ENCODE data around the gene CDH22. TPM values are rescaled to one million over a fixed set of nuclear protein-coding genes. Genes with fewer than 3 reads are reported as not detected.

The CDH22 gene
- total RNA-seq, 4 donors from 2014 or later, result 0.11 to 2.3 (median 0.76) TPM

DNA sequence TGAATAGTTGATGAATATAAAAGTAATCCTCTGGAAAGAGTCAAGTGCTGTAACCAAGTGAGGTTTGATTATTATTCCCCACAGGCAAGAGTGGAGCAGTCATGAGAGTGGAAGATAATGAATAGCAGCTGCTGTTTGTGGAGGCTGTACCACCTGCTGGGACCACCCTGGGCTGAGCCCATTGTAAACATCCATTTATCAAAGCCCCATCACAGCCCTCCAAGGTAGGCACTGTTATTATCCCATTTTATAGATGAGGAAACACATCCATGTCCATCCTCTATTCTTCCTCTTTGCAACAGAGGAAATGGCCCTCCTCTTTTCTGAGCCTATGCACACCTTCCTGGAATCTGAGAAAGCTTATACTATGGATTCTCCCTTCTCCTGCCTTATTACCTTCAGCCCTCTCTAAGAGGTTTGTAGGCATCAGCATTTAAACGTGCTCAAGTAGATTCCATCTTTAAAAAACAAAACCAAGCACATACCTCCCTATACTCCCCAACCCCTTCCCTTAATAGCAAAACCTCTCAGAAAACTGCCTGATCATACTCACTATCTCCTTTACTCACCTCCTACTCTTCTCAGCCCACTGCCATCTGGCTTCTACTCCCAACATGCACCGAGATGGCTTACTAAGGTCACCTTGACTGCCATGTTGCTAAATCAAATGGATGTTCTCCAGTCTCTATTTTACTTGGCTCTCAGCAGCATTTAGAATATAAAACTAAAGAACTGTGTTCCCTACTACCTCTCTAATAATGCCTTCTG, 37.1 kb downstream of the CDH22 start:
- no peak overlapping the region for H3K4me3 ChIP-seq
- H3K27ac ChIP-seq, result no peak overlapping the region
- no peak for TF ChIP-seq POLR2A (IDR thresholded peaks at IDR 0.05)
- TF ChIP-seq, protein P1, sequence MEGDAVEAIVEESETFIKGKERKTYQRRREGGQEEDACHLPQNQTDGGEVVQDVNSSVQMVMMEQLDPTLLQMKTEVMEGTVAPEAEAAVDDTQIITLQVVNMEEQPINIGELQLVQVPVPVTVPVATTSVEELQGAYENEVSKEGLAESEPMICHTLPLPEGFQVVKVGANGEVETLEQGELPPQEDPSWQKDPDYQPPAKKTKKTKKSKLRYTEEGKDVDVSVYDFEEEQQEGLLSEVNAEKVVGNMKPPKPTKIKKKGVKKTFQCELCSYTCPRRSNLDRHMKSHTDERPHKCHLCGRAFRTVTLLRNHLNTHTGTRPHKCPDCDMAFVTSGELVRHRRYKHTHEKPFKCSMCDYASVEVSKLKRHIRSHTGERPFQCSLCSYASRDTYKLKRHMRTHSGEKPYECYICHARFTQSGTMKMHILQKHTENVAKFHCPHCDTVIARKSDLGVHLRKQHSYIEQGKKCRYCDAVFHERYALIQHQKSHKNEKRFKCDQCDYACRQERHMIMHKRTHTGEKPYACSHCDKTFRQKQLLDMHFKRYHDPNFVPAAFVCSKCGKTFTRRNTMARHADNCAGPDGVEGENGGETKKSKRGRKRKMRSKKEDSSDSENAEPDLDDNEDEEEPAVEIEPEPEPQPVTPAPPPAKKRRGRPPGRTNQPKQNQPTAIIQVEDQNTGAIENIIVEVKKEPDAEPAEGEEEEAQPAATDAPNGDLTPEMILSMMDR (IDR thresholded peaks at IDR 0.05), result no peak
- H3K9me3 ChIP-seq, result peaks cover 0 to 9% (median 0%) of the 10 kb centered on the region in 3 donors
- DNase-seq, result no peak
- intact Hi-C loops (cut with DNase I), result no loop called here
- H3K27me3 ChIP-seq, result peaks cover 0 to 96% (median 0%) of the 10 kb centered on the region in 4 donors
- H3K4me1 ChIP-seq, result no peaks in the 10 kb centered on the region
- 64 to 78% methylated on average over 2 of the region's 2 CpGs for WGBS, 2 donors
- H3K36me3 ChIP-seq, result no peaks in the 10 kb centered on the region

DNA sequence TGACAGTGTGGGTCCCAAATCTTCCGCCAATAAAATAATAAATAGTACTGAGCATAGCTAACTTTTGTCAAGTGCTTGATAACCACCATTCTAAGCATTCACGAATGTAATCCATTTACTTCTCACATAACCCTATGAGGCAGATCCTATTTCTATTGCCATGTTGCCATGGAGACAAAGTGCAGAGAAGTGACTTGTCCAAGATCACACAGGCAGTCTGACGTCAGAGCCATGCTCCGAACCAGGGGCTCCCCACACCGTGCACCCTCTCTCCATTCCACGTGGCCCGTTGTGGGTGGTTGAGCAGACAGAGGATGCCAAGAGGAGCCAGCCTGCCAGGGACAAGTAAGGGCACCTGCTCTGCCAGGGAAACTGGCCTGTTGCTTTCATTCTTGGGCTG, 38.9 kb downstream of the CDH22 start:
- no peak for DNase-seq
- intact Hi-C loops (cut with DNase I), result no loop called here
- no peak overlapping the region for H3K27ac ChIP-seq
- peaks cover 0 to 9% (median 0%) of the 10 kb centered on the region in 3 donors for H3K9me3 ChIP-seq
- 71 to 73% methylated on average over 4 of the region's 7 CpGs for WGBS, 2 donors
- no peak for TF ChIP-seq POLR2A (IDR thresholded peaks at IDR 0.05)
- TF ChIP-seq, protein P1 (IDR thresholded peaks at IDR 0.05), result no peak
- no peaks in the 10 kb centered on the region for H3K4me1 ChIP-seq
- no peak overlapping the region for H3K4me3 ChIP-seq
- peaks cover 0 to 95% (median 0%) of the 10 kb centered on the region in 4 donors for H3K27me3 ChIP-seq
- no peaks in the 10 kb centered on the region for H3K36me3 ChIP-seq

DNA sequence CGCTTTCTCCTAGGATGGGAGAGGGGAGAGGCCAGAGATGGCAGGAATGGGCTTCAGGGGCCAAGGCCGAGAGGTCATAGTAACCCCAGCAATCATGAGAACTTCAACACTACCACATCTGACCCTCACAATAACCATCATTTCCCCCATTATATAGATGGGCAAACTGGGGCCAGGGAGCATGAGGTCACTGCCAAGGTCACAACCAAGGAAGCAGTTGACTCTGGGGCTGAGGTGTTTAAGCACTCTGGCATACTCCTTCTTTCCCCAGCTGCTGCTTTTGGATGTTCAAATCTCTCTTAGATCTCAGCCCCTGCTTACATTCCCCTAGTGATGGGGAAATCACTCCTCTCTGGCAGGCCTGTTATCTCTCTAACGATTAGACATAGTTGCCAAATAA, 39.6 kb downstream of the CDH22 start:
- intact Hi-C loops (cut with DNase I), result no loop called here
- Histone ChIP-seq H3K27me3 (peaks cover 0 to 91% (median 0%) of the 10 kb centered on the region in 4 donors), H3K4me3 (no peak overlapping the region), H3K36me3 (no peaks in the 10 kb centered on the region), H3K9me3 (peaks cover 0 to 9% (median 0%) of the 10 kb centered on the region in 3 donors), H3K4me1 (no peaks in the 10 kb centered on the region), H3K27ac (no peak overlapping the region)
- DNase-seq, result no peak
- TF ChIP-seq, protein P1 (IDR thresholded peaks at IDR 0.05), result no peak
- no peak for TF ChIP-seq POLR2A (IDR thresholded peaks at IDR 0.05)
- 67 to 75% methylated on average over 1 to 2 of the region's 3 CpGs for WGBS, 2 donors

DNA sequence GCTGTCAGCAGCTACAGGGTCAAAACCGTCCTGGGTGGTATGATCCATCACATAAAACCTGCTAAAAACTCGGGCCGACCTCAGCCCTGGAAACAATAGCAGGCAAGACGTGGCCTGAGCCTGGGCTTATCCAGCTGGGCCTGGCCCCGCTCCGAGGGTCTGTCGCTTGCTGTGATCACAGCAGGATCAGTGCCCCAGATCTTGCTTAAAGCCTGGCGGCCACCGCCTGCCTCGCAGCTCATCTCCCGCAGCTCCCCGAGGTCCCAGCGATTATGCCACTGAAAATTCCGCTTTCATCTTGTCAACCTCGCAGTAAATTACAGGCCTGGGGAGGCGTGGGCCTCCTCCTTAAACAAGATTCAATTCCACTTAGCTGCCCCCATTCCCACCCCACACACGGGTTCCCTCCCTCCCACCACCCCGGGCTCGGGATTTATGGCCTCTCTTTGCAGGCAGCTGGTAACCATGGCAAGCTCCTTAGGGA, 40.1 kb downstream of the CDH22 start:
- Histone ChIP-seq H3K4me1 (no peaks in the 10 kb centered on the region), H3K27ac (no peak overlapping the region), H3K9me3 (peaks cover 0 to 6% (median 0%) of the 10 kb centered on the region in 3 donors), H3K27me3 (peaks cover 0 to 86% (median 0%) of the 10 kb centered on the region in 4 donors), H3K36me3 (no peaks in the 10 kb centered on the region), H3K4me3 (no peak overlapping the region)
- intact Hi-C loops (cut with DNase I), result no loop called here
- TF ChIP-seq, protein P1 (IDR thresholded peaks at IDR 0.05), result no peak
- TF ChIP-seq POLR2A (IDR thresholded peaks at IDR 0.05), result no peak
- no peak for DNase-seq
- 49 to 53% methylated on average over 12 to 19 of the region's 19 CpGs for WGBS, 2 donors

Data from esophagus squamous epithelium (tissue), 5 donors.